OCI-LY3 (cell line): ENCODE data around the gene DIP2C.

Source experiments
- H2AFZ ChIP-seq: fragments of 200-600, 300-600 bp; shearing (Covaris generic); 2 replicates; pipeline ENCODE4 v1.6.0; 2014; ENCODE audit warnings: antibody characterized with exemption, low read depth, low read length
- H3K27ac ChIP-seq: fragments of 200-600, 300-600 bp; sonication (generic); 2 replicates; pipeline ENCODE4 v1.5.1; 2014; ENCODE audit warnings: mild to moderate bottlenecking, low read length, moderate library complexity, mixed read lengths
- H3K27me3 ChIP-seq: fragments of 200-600, 300-600 bp; sonication (generic); 2 replicates; pipeline ENCODE4 v1.6.1; 2014; ENCODE audit warnings: low read depth, low read length, mixed read lengths
- H3K36me3 ChIP-seq: fragments of 200-600, 300-600 bp; sonication (generic); replicated peaks from 2 replicates; pipeline ENCODE3; 2014; ENCODE audit warnings: low read depth, low read length, mixed read lengths
- H3K4me1 ChIP-seq: fragments of 300-600, 200-600 bp; sonication (generic); 2 replicates; pipeline ENCODE4 v1.6.1; 2014; ENCODE audit warnings: low read length, mixed read lengths
- H3K4me2 ChIP-seq: fragments of 200-600, 300-600 bp; sonication (generic); 2 replicates; pipeline ENCODE4 v1.6.1; 2014; ENCODE audit warnings: low read length, mixed read lengths
- H3K4me3 ChIP-seq: fragments of 300-600, 200-600 bp; sonication (generic); 2 replicates; pipeline ENCODE4 v1.5.1; 2014; ENCODE audit warnings: antibody characterized with exemption, mild to moderate bottlenecking, low read length, moderate library complexity
- H3K79me2 ChIP-seq: fragments of 300-600, 200-600 bp; shearing (Covaris generic); 2 replicates; pipeline ENCODE4 v1.6.1; 2014; ENCODE audit warnings: mild to moderate bottlenecking, low read length, mixed read lengths
- H3K9ac ChIP-seq: fragments of 300-600, 200-600 bp; shearing (Covaris generic); 2 replicates; pipeline ENCODE4 v1.6.0; 2014; ENCODE audit warnings: mild to moderate bottlenecking, low read length, moderate library complexity
- H3K9me3 ChIP-seq: fragments of 200-600, 300-600 bp; shearing (Covaris generic); 2 replicates; pipeline ENCODE4 v1.6.1; 2014; ENCODE audit warnings: low read length, mixed read lengths; ENCODE audit not compliant: insufficient read depth
- H4K20me1 ChIP-seq: fragments of 200-600, 300-600 bp; sonication (generic); 2 replicates; pipeline ENCODE4 v1.6.1; 2016; ENCODE audit warnings: low read length, mixed read lengths; ENCODE audit not compliant: insufficient read depth
- CTCF ChIP-seq: fragments of 200-600, 300-600 bp; sonication (generic); IDR thresholded peaks from 2 replicates; pipeline ENCODE4 v1.5.1; 2014; ENCODE audit warnings: antibody characterized with exemption, low read length, low read depth
- EZH2phosphoT487 ChIP-seq: fragments of 200-600 bp; shearing (Covaris generic); IDR thresholded peaks from 2 replicates; pipeline ENCODE4 v1.6.1; 2018; ENCODE audit warnings: antibody characterized with exemption, mixed run types, low read depth

DIP2C gene

DNA sequence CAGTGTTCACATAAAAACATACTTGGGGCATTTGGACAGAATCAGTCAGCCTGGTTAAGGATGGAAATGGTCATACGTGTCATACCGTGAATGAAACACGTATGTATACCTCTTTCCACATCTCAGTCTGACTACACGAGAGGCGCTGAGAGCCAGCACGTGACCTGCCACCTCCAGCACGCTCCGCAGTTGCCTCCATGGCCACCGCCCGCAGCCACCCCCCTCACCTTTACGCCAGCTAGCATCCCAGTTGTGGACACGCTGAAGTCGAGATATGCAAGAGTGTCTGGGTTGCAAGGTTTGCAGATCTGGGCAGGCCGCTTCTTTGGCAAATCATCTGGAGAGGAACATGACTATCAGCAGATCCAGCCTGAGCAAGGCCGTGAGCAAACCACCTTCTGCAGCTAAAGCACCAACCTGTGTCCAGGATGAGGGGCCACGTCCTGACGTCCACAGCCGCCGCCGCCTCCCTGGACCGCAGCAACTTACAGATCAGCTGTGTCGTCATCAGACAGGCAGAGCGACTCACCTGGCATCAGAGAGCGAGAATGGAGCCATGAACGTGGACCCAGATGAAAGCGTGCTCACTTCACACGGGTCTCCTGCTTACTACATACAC lies 344.8 kb downstream of the DIP2C start:
- no peak overlapping the region for H3K27ac ChIP-seq
- no peaks in the 10 kb centered on the region for H4K20me1 ChIP-seq
- H3K36me3 ChIP-seq = no peaks in the 10 kb centered on the region
- no peaks in the 10 kb centered on the region for H3K9me3 ChIP-seq
- H2AFZ ChIP-seq = no peak overlapping the region
- no peak overlapping the region for H3K9ac ChIP-seq
- H3K79me2 ChIP-seq = no peaks in the 10 kb centered on the region
- no peak overlapping the region for H3K4me2 ChIP-seq
- H3K4me1 ChIP-seq = no peaks in the 10 kb centered on the region
- H3K4me3 ChIP-seq = no peak overlapping the region
- no peak for TF ChIP-seq EZH2phosphoT487
- no peak for TF ChIP-seq CTCF
- no peaks in the 10 kb centered on the region for H3K27me3 ChIP-seq

DNA sequence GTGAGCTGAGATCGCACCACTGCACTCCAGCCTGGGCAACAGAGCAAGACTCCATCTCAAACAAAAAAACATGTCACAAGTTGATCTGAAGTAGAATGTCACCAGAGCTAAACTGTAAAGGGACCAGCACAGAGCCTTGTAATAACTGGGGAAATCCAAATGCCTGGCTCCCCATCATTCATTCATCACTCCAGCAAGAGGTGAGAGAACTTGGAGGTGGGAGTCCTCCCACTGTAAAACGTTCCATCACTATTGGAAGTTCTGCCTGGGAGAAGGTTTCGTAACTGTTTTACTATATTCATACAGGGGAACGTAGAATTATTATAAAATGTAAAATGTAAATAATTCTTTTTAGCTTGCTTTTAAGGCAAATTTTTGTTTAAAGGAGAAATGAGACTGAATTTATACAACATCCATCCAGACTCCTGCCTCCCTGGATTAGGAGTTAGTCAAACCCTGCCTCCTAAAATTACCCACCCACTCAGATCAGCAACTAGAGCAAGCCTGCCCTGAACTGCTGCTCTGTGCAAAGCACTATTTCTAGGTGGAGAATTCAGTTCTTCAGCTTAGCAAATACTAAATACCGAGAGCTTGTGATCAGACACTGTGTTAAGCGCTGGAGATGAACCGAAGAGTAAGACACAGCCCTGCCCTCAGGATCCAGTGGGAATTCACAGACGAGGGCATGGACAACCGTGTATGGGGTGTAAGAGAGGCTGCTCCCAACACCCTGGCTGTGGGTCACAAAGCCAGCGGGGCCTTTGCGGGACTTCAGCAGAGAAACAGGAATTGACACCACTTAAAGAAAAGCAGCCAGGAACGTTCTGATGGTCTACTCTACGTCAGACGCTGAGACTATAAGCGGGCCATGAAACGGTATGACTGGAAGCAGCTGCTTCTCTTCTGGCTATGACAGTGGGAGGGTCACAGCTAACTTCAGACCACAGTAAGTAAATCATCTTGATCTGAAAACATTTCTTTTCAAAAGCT lies 345.9 kb downstream of the DIP2C start:
- no peaks in the 10 kb centered on the region for H3K27me3 ChIP-seq
- H3K79me2 ChIP-seq = no peaks in the 10 kb centered on the region
- H3K4me3 ChIP-seq = no peak overlapping the region
- no peak overlapping the region for H3K4me2 ChIP-seq
- no peak overlapping the region for H3K9ac ChIP-seq
- no peak for TF ChIP-seq CTCF
- TF ChIP-seq EZH2phosphoT487 = no peak
- H3K9me3 ChIP-seq = no peaks in the 10 kb centered on the region
- H3K36me3 ChIP-seq = no peaks in the 10 kb centered on the region
- no peak overlapping the region for H3K27ac ChIP-seq
- H2AFZ ChIP-seq = no peak overlapping the region
- no peaks in the 10 kb centered on the region for H4K20me1 ChIP-seq
- H3K4me1 ChIP-seq = no peaks in the 10 kb centered on the region

GRCh38 chr10:341081-341740 lies 348.3 kb downstream of the DIP2C start:
- no peak overlapping the region for H3K9ac ChIP-seq
- no peaks in the 10 kb centered on the region for H3K4me1 ChIP-seq
- no peak overlapping the region for H3K27ac ChIP-seq
- H3K79me2 ChIP-seq = no peaks in the 10 kb centered on the region
- no peak for TF ChIP-seq CTCF
- TF ChIP-seq EZH2phosphoT487 = no peak
- no peak overlapping the region for H3K4me2 ChIP-seq
- no peaks in the 10 kb centered on the region for H4K20me1 ChIP-seq
- no peaks in the 10 kb centered on the region for H3K36me3 ChIP-seq
- no peak overlapping the region for H2AFZ ChIP-seq
- H3K4me3 ChIP-seq = no peak overlapping the region
- H3K27me3 ChIP-seq = no peaks in the 10 kb centered on the region
- H3K9me3 ChIP-seq = no peaks in the 10 kb centered on the region

- Histone ChIP-seq H3K4me1 (no peaks in the 10 kb centered on the region), H3K4me3 (no peak overlapping the region), H3K27ac (no peak overlapping the region), H4K20me1 (no peaks in the 10 kb centered on the region), H3K9ac (no peak overlapping the region), H3K79me2 (no peaks in the 10 kb centered on the region), H3K36me3 (no peaks in the 10 kb centered on the region), H3K9me3 (no peaks in the 10 kb centered on the region), H3K4me2 (no peak overlapping the region), H3K27me3 (no peaks in the 10 kb centered on the region), H2AFZ (no peak overlapping the region)
- TF ChIP-seq EZH2phosphoT487 = no peak
- TF ChIP-seq CTCF = no peak
Observed at GRCh38 chr10:340646-341045, 348.8 kb downstream of the DIP2C start.
